Fibroblast of the aortic adventitia (primary cell): ENCODE results near the gene KRT3. TPM values are rescaled to one million over a fixed set of nuclear protein-coding genes. Genes with fewer than 3 reads are reported as not detected.
A peak's percentile ranks its signal among the peaks of the same experiment; 100 is the strongest.

Experiments
- DNase-seq: peaks from one replicate; pipeline ENCODE4 v3.0.0-alpha.2; 2010; ENCODE audit warnings: low read depth
- H3K4me3 ChIP-seq: 2 replicates; pipeline ENCODE4 v1.5.1; 2011; ENCODE audit warnings: low read depth, mild to moderate bottlenecking, control low read depth, low read length, moderate library complexity
- total RNA-seq: library from RNA; depleted of rRNA; stranded (reverse); fragments of >200 nt; gene quantifications from 2 replicates; pipeline ENCODE4 v1.2.3, GENCODE V29; 2012; ENCODE audit warnings: low replicate concordance
- TF ChIP-seq, protein P1 (sequence below): IDR thresholded peaks from 2 replicates; pipeline ENCODE4 v1.5.1; 2011; ENCODE audit warnings: mild to moderate bottlenecking, low read length, control low read depth, inconsistent platforms; ENCODE audit not compliant: insufficient read depth

Gene KRT3
- total RNA-seq, 1 donor, result not detected

DNA sequence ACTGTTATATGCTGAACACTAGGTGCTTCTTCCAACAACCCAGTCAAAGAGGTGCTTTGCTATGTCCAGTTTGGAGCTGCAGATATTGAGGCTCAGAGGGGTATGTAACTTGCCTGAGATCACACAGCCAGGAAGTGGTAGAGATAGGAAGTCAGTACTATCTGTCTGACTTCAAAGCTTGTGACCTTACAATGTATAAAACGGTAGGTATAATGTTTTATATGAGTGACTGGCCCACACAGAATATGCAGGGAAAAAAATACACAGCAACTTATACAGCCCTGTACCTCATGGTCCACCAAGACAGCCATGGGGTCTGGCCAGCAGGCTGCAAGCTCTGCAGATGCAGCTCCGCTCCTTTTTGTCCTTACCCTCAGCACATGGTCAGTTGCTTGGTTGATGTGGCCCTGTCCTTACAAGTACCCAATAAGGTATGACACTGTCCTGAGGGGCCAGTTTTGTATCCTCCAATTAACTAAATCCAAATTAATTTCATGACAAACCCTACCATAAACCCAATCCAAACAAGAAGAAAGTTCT lies 21.9 kb upstream of the KRT3 start:
- TF ChIP-seq, protein P1, sequence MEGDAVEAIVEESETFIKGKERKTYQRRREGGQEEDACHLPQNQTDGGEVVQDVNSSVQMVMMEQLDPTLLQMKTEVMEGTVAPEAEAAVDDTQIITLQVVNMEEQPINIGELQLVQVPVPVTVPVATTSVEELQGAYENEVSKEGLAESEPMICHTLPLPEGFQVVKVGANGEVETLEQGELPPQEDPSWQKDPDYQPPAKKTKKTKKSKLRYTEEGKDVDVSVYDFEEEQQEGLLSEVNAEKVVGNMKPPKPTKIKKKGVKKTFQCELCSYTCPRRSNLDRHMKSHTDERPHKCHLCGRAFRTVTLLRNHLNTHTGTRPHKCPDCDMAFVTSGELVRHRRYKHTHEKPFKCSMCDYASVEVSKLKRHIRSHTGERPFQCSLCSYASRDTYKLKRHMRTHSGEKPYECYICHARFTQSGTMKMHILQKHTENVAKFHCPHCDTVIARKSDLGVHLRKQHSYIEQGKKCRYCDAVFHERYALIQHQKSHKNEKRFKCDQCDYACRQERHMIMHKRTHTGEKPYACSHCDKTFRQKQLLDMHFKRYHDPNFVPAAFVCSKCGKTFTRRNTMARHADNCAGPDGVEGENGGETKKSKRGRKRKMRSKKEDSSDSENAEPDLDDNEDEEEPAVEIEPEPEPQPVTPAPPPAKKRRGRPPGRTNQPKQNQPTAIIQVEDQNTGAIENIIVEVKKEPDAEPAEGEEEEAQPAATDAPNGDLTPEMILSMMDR, result no peak
- DNase-seq, result no peak

GRCh38 chr12:52817003-52817698 lies 21.2 kb upstream of the KRT3 start:
- DNase-seq, result no peak
- TF ChIP-seq, protein P1, result no peak
- no peak overlapping the region for H3K4me3 ChIP-seq

More for the DNA sequence above, 21.9 kb upstream of the KRT3 start:
- H3K4me3 ChIP-seq, result no peak overlapping the region

DNA sequence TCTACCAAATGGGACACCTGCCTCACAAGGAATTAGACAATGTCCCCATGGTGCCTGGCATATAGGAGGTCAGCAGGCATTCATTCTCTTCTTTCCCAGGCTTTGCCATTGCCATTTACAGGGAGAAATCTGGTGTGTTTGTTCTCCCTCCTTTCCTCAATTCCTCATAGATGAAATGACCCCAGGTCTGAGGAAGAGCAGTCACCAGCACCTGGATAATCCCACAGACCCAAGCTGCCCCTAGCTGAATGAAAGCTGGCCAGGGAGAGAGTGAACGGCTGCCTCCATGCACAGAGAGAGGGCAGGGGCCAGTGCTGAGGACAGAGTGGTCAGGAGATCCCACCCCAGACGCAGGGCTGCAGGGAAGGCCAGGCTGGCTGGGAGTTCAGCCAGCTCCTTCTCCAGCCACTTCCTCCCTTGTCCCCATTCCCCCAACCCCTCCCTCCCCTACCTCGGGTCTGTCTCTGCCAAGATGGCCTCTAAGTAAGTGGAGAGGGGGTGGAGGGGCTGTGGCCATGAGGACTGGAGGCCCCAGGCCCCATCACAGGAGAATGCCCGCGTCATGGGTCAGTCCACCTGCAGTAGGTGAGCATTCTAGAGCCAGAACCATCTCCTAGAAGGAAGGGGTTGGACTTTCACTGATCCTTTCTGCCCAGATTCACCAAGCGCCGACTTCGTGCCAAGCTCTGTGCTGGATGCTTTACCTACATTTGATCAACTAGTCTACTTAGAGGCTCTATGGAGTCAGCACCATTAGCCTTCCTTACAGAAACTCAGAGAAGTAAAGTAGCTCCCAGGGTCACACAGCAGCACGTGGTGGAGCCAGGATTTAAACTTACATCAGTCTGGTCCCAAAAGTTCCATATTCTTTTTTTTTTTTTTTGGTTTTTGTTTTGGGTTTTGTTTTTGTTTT lies 20.0 kb upstream of the KRT3 start:
- TF ChIP-seq, protein P1, result no peak
- no peak overlapping the region for H3K4me3 ChIP-seq
- DNase-seq, result no peak

- TF ChIP-seq, protein P1, result no peak
Observed at GRCh38 chr12:52815161-52815560, 19.2 kb upstream of the KRT3 start.

DNA sequence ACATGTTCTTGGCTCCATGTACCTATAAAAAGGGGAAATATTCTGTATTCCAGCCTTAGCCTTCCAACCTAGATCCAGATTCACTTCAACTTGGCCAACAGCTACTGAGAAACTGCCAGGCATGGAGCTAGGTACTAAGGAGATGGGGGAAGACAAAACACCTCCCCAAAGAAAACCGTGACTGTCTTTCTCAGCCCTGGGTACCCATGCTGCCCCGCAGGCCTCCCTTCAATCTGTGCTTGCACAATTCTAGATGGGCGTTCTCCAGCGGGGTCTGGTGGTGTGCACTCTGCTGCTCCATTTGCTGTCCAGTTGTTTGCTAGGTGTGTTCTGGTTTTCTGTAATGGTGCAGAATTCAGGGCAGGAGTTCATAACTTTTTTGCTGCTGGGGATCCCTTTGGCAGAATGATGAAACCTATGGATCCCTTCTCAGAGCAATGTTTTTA lies 18.8 kb upstream of the KRT3 start:
- no peak for DNase-seq
- TF ChIP-seq, protein P1, result no peak
- H3K4me3 ChIP-seq, result no peak overlapping the region

More at GRCh38 chr12:52815161-52815560, 19.2 kb upstream of the KRT3 start:
- H3K4me3 ChIP-seq, result no peak overlapping the region
- no peak for DNase-seq

DNA sequence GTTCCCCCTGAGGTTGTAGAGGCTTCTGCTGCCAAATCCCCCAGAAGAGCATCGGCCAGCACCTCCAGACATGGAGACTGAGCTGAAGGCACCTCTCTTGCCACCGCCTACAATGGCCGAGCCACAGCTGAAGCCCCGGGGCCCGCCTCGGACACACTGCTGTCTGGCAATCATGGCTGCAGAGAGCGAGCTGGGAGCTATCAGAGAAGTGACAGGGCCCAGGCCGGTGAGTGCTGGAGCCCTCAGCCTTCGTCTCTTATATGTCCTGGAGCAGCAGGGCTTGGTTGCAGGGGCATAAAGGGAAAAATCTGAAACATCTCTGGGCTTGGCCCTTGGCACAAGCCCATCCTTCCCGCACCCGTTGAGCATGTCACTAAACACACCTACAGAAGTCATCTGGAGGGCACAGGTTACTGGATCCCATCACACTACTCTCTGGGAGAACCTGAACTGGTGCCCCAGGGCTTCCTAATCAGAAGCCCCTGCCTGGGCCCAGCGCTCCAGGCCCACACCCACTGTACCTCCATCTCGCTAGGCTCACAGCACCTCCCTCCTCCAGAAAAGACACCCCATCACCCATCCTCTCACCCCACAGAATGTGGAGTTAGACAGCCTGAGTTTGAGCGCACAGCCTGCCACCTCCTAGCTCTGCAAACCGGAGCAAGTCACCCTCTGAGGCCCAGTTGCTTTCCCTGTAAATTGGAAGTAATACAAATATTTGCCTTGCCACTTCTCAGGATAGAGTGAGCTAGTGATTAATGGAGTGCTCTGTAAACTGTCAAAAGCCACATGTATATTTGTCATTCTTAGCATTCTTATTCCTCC lies 18.2 kb upstream of the KRT3 start, which contains the start of gene KRT4:
Gene KRT4, minus strand, starts transcription at position 232 of the 825 bp plus-strand sequence. Its CDS starts 58 bp downstream, at position 174.
- TF ChIP-seq, protein P1, result no peak
- no peak within 1 kb of the TSS for H3K4me3 ChIP-seq
- DNase-seq, result peak; percentile 39
